ENCODE results near the gene LRRC59.
"Not testable (repeated sequence)": the region's sequence is repeated elsewhere in the genome, so short reads cannot be mapped to it uniquely, and the experiment has no call there.

The LRRC59 gene

GRCh38 chr17:50397111-50397918 lies at the start of gene LRRC59:
LRRC59 (minus strand) TSS chr17:50397523; CDS start chr17:50397317, 206 bp downstream.
- DNase-seq, result peak; percentile 78

GRCh38 chr17:50445730-50446325 lies 48.5 kb upstream of the LRRC59 start:
- DNase-seq, result no peak

- DNase-seq, result no peak
Observed at GRCh38 chr17:50444841-50445715, 47.8 kb upstream of the LRRC59 start.

GRCh38 chr17:50443505-50443974 lies 46.2 kb upstream of the LRRC59 start:
- DNase-seq, result peak; percentile 53

GRCh38 chr17:50440838-50441829 lies 43.8 kb upstream of the LRRC59 start:
- no peak for DNase-seq

- no peak for DNase-seq
Observed at GRCh38 chr17:50440172-50440837, 43.0 kb upstream of the LRRC59 start.

- DNase-seq, result no peak
Observed at GRCh38 chr17:50439008-50439407, 41.7 kb upstream of the LRRC59 start.

- DNase-seq, result no peak
Observed at GRCh38 chr17:50437409-50437808, 40.1 kb upstream of the LRRC59 start.

- DNase-seq, result no peak
Observed at GRCh38 chr17:50432125-50432762, 34.9 kb upstream of the LRRC59 start.

- no peak for DNase-seq
Observed at GRCh38 chr17:50430821-50431618, 33.7 kb upstream of the LRRC59 start.

- no peak for DNase-seq
Observed at GRCh38 chr17:50429793-50430192, 32.5 kb upstream of the LRRC59 start.

GRCh38 chr17:50428831-50429424 lies 31.6 kb upstream of the LRRC59 start:
- no peak for DNase-seq

- DNase-seq, result not testable (repeated sequence)
Observed at GRCh38 chr17:50428126-50428525, 30.8 kb upstream of the LRRC59 start.

- no peak for DNase-seq
Observed at GRCh38 chr17:50426814-50427787, 29.8 kb upstream of the LRRC59 start.

GRCh38 chr17:50426472-50426782 lies 29.1 kb upstream of the LRRC59 start:
- no peak for DNase-seq

- no peak for DNase-seq
Observed at GRCh38 chr17:50425682-50426471, 28.6 kb upstream of the LRRC59 start, which contains the start of gene ACSF2. ACSF2 (plus strand) TSS chr17:50426218; CDS start chr17:50426262, 44 bp downstream.

- no peak for DNase-seq
Observed at GRCh38 chr17:50424996-50425681, 27.8 kb upstream of the LRRC59 start.

Data from NCI-H2227 treated with DMSO at 0.1 percent for 48 hours (cell line).